Peyer's patch (tissue), 4 donors: Measurements from ENCODE around the gene STRIP1. TPM values are rescaled to one million over a fixed set of nuclear protein-coding genes. Genes with fewer than 3 reads are reported as not detected.

Source experiments
- DNase-seq, 3 donors: peaks; one replicate each; pipeline ENCODE4 v3.0.0-alpha.2; 2017 to 2019
- H3K27ac ChIP-seq, 4 donors: fragments of 200-600 bp; sonication (generic); one replicate each; pipeline ENCODE4 v1.5.1; 2016 to 2019
- H3K27me3 ChIP-seq, 2 donors: fragments of 200-600 bp; sonication (generic); one replicate each; pipeline ENCODE4 v1.5.1; 2019
- H3K36me3 ChIP-seq, 3 donors: fragments of 200-600 bp; sonication (generic); one replicate each; pipeline ENCODE4 v1.5.1; 2016 to 2019
- H3K4me1 ChIP-seq, 4 donors: fragments of 200-600 bp; sonication (generic); one replicate each; pipeline ENCODE4 v1.5.1; 2016 to 2019
- H3K4me3 ChIP-seq, 4 donors: fragments of 200-600 bp; sonication (generic); 1 replicate in 3 of 4; 2 replicates in 1 of 4; pipeline ENCODE4 v1.5.1; 2016 to 2019; ENCODE audit warnings: mild to moderate bottlenecking in 1 of 4
- H3K9me3 ChIP-seq, 4 donors: fragments of 200-600 bp; sonication (generic); one replicate each; pipeline ENCODE4 v1.5.1; 2016 to 2019; ENCODE audit warnings: mild to moderate bottlenecking in 1 of 4
- CTCF ChIP-seq, 6 experiments: fragments of 450-650 bp in 4 of 6; fragments of 200-600 bp in 2 of 6; sonication (generic) in 1 of 6; IDR thresholded peaks; one replicate each; pipeline ENCODE4 v1.5.1; 2017 to 2019; ENCODE audit warnings: antibody characterized with exemption in 6 of 6, mild to moderate bottlenecking in 3 of 6, moderate library complexity in 1 of 6
- POLR2A ChIP-seq, 2 donors: fragments of 450-650 bp; IDR thresholded peaks; one replicate each; pipeline ENCODE4 v1.5.1; 2017; ENCODE audit warnings: antibody characterized with exemption in 2 of 2, mild to moderate bottlenecking in 2 of 2, moderate library complexity in 2 of 2
- total RNA-seq, 4 donors: library from RNA; depleted of rRNA; stranded (reverse); fragments of >200 nt; gene quantifications; one replicate each; pipeline ENCODE4 v1.1.0, GENCODE V29; 2016

STRIP1 gene
- total RNA-seq, 4 donors from 2014 or later: 25.6 to 117 (median 95.1) TPM

- TF ChIP-seq POLR2A (IDR thresholded peaks at IDR 0.05): no peak
- TF ChIP-seq CTCF (IDR thresholded peaks at IDR 0.05): no peak
- no peaks in the 10 kb centered on the region for H3K27me3 ChIP-seq
Observed at GRCh38 chr1:109995536-109995935, 38.9 kb upstream of the STRIP1 start.

GRCh38 chr1:109996476-109996875 is 37.9 kb upstream of the STRIP1 start:
- H3K9me3 ChIP-seq: no peaks in the 10 kb centered on the region
- H3K4me1 ChIP-seq: peaks cover 0 to 30% (median 0%) of the 10 kb centered on the region in 4 donors
- H3K36me3 ChIP-seq: peaks cover 0 to 8% (median 0%) of the 10 kb centered on the region in 3 donors
- DNase-seq: no peak
- H3K27ac ChIP-seq: peak overlapping the region in 1 of 4 donors; percentile 33
- no peaks in the 10 kb centered on the region for H3K27me3 ChIP-seq
- H3K4me3 ChIP-seq: no peak overlapping the region
- TF ChIP-seq POLR2A (IDR thresholded peaks at IDR 0.05): no peak
- no peak for TF ChIP-seq CTCF (IDR thresholded peaks at IDR 0.05)

More at GRCh38 chr1:109995536-109995935, 38.9 kb upstream of the STRIP1 start:
- H3K27ac ChIP-seq: peak overlapping the region in 1 of 4 donors; percentile 47
- peaks cover 0 to 8% (median 0%) of the 10 kb centered on the region in 3 donors for H3K36me3 ChIP-seq
- DNase-seq: no peak
- no peaks in the 10 kb centered on the region for H3K9me3 ChIP-seq
- peaks cover 0 to 30% (median 0%) of the 10 kb centered on the region in 4 donors for H3K4me1 ChIP-seq
- no peak overlapping the region for H3K4me3 ChIP-seq

- TF ChIP-seq POLR2A (IDR thresholded peaks at IDR 0.05) (no peak), CTCF (IDR thresholded peaks at IDR 0.05) (no peak)
- peak overlapping the region in 1 of 4 donors; percentile 33 for H3K27ac ChIP-seq
Observed at GRCh38 chr1:109997204-109997866, 37.1 kb upstream of the STRIP1 start.

GRCh38 chr1:109997867-109998229 is 36.6 kb upstream of the STRIP1 start:
- peaks cover 0 to 28% (median 0%) of the 10 kb centered on the region in 4 donors for H3K4me1 ChIP-seq
- H3K4me3 ChIP-seq: no peak overlapping the region
- H3K36me3 ChIP-seq: peaks cover 0 to 8% (median 0%) of the 10 kb centered on the region in 3 donors
- H3K9me3 ChIP-seq: no peaks in the 10 kb centered on the region
- no peaks in the 10 kb centered on the region for H3K27me3 ChIP-seq
- no peak for TF ChIP-seq POLR2A (IDR thresholded peaks at IDR 0.05)
- no peak for TF ChIP-seq CTCF (IDR thresholded peaks at IDR 0.05)
- no peak for DNase-seq
- H3K27ac ChIP-seq: peak overlapping the region in 1 of 4 donors; percentile 33

More at GRCh38 chr1:109997204-109997866, 37.1 kb upstream of the STRIP1 start:
- no peaks in the 10 kb centered on the region for H3K9me3 ChIP-seq
- no peak for DNase-seq
- H3K36me3 ChIP-seq: peaks cover 0 to 8% (median 0%) of the 10 kb centered on the region in 3 donors
- no peak overlapping the region for H3K4me3 ChIP-seq
- H3K4me1 ChIP-seq: peaks cover 0 to 30% (median 0%) of the 10 kb centered on the region in 4 donors
- no peaks in the 10 kb centered on the region for H3K27me3 ChIP-seq

GRCh38 chr1:110002695-110003094 is 31.7 kb upstream of the STRIP1 start:
- Histone ChIP-seq H3K9me3 (no peaks in the 10 kb centered on the region), H3K4me3 (no peak overlapping the region), H3K27ac (peak overlapping the region in 1 of 4 donors; percentile 75), H3K4me1 (peaks cover 0 to 30% (median 10%) of the 10 kb centered on the region in 4 donors), H3K36me3 (no peaks in the 10 kb centered on the region), H3K27me3 (no peaks in the 10 kb centered on the region)
- TF ChIP-seq CTCF (IDR thresholded peaks at IDR 0.05) (no peak), POLR2A (IDR thresholded peaks at IDR 0.05) (no peak)
- no peak for DNase-seq
